ENCODE measurements around the gene CRTC1.
"Not testable (repeated sequence)": the region's sequence is repeated elsewhere in the genome, so short reads cannot be mapped to it uniquely, and the experiment has no call there.

The CRTC1 gene

DNA sequence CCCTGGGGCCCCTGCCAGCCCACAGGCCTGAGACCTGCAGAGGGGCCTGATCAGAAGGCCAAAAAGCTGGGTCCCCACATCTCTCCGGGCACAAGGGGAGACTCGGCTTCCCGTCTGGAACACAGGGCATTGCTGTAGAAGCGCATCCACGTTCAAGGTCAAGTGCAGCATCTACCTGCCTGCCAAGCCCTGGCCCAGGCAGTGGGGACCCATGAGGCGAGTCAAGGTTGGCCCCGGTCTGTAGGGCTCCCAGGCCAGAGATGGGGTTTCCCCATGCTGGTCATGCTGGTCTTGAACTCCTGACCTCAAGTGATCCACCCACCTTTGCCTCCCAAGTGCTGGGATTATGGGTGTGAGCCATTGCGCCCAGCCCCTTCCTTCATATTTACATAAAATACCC lies 121.2 kb downstream of the CRTC1 start:
- Histone ChIP-seq H3K27ac (replicated peaks; ENCODE audit: low read length) (no peak overlapping the region), H3K4ac (ENCODE audit: low read length) (no peak overlapping the region), H3K14ac (ENCODE audit: low read length) (no peak overlapping the region), H3K4me1 (ENCODE audit: control insufficient read depth in 2 of 2, insufficient read depth in 1 of 2, low read depth in 1 of 2, low read length in 2 of 2) (no peaks in the 10 kb centered on the region), H3K4me2 (ENCODE audit: insufficient read depth, low read length, poor library complexity, severe bottlenecking) (no peak overlapping the region), H2AFZ (ENCODE audit: low read length) (no peak overlapping the region), H2BK5ac (ENCODE audit: low read length) (no peak overlapping the region), H2BK15ac (ENCODE audit: low read length) (no peak overlapping the region), H3K18ac (ENCODE audit: low read length) (no peak overlapping the region), H2BK120ac (ENCODE audit: low read depth, low read length) (no peak overlapping the region), H2AK5ac (ENCODE audit: low read depth, low read length) (no peak overlapping the region), H3K23ac (ENCODE audit: low read depth, low read length, poor library complexity) (no peak overlapping the region), H3K36me3 (replicated peaks in 1 of 2; ENCODE audit: control insufficient read depth in 2 of 2, insufficient read depth in 2 of 2, low read length in 2 of 2) (no peaks in the 10 kb centered on the region), H3K9me3 (replicated peaks in 1 of 2; ENCODE audit: control insufficient read depth in 2 of 2, insufficient read depth in 1 of 2, low read depth in 1 of 2, low read length in 2 of 2) (peaks cover 0 to 2% of the 10 kb centered on the region in 2 donors), H3K9ac (ENCODE audit: low read depth, low read length, poor library complexity) (no peak overlapping the region), H4K8ac (ENCODE audit: low read depth, low read length) (no peak overlapping the region), H3K27me3 (ENCODE audit: control insufficient read depth in 3 of 3, insufficient read depth in 3 of 3, low read depth in 1 of 3, low read length in 3 of 3) (peaks cover 0 to 20% (median 10%) of the 10 kb centered on the region in 3 experiments), H3K4me3 (ENCODE audit: low read length in 2 of 2) (no peak overlapping the region), H2BK12ac (ENCODE audit: low read length) (no peak overlapping the region), H3K79me1 (ENCODE audit: low read depth, low read length) (no peaks in the 10 kb centered on the region), H4K91ac (ENCODE audit: low read depth, low read length, poor library complexity) (no peak overlapping the region)
- WGBS, 2 donors (ENCODE audit: extremely low coverage in 2 of 2, insufficient read length in 2 of 2, insufficient replicate concordance in 1 of 2) = no CpG with 5 or more reads among the region's 8 CpGs
- DNase-seq (ENCODE audit: low spot score) = no peak

DNA sequence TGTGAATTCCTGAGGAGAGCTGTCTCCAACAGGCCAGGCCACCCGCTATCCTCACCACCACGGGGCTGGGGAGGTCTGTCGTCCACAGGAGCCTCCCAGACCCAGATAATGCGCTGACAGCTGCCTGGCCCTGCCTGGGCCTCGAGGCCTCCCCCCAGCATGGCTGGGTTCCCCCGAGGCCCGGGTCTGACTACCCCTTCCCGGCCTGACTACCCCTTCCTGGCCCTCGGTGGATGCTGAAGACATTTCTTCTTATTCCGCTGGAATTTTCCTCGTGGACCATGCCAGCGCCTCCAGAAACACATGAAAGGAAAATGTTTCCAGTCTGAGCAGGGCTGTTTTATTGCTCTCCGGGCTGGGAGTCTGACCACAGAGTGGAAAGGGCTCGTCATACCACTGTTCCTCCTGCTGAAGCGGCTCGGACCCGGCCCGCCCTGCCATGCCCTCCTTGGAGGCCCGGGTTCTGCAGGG lies 124.4 kb downstream of the CRTC1 start:
- DNase-seq (ENCODE audit: low spot score) = no peak
- H3K79me1 ChIP-seq (ENCODE audit: low read depth, low read length) = no peaks in the 10 kb centered on the region
- H3K4me3 ChIP-seq (ENCODE audit: low read length in 2 of 2) = no peak overlapping the region
- no peak overlapping the region for H3K4ac ChIP-seq (ENCODE audit: low read length)
- no CpG with 5 or more reads among the region's 19 CpGs for WGBS, 2 donors (ENCODE audit: extremely low coverage in 2 of 2, insufficient read length in 2 of 2, insufficient replicate concordance in 1 of 2)
- H3K4me2 ChIP-seq (ENCODE audit: insufficient read depth, low read length, poor library complexity, severe bottlenecking) = no peak overlapping the region
- no peak overlapping the region for H4K91ac ChIP-seq (ENCODE audit: low read depth, low read length, poor library complexity)
- H3K9ac ChIP-seq (ENCODE audit: low read depth, low read length, poor library complexity) = no peak overlapping the region
- H3K18ac ChIP-seq (ENCODE audit: low read length) = peak overlapping the region; percentile 72
- H2BK5ac ChIP-seq (ENCODE audit: low read length) = no peak overlapping the region
- H3K36me3 ChIP-seq (replicated peaks in 1 of 2; ENCODE audit: control insufficient read depth in 2 of 2, insufficient read depth in 2 of 2, low read length in 2 of 2) = no peaks in the 10 kb centered on the region
- no peak overlapping the region for H4K8ac ChIP-seq (ENCODE audit: low read depth, low read length)
- H3K23ac ChIP-seq (ENCODE audit: low read depth, low read length, poor library complexity) = no peak overlapping the region
- H3K9me3 ChIP-seq (replicated peaks in 1 of 2; ENCODE audit: control insufficient read depth in 2 of 2, insufficient read depth in 1 of 2, low read depth in 1 of 2, low read length in 2 of 2) = no peaks in the 10 kb centered on the region
- no peak overlapping the region for H2AFZ ChIP-seq (ENCODE audit: low read length)
- no peak overlapping the region for H2BK15ac ChIP-seq (ENCODE audit: low read length)
- H3K27me3 ChIP-seq (ENCODE audit: control insufficient read depth in 3 of 3, insufficient read depth in 3 of 3, low read depth in 1 of 3, low read length in 3 of 3) = peaks cover 0 to 22% (median 0%) of the 10 kb centered on the region in 3 experiments
- no peak overlapping the region for H2BK12ac ChIP-seq (ENCODE audit: low read length)
- H2BK120ac ChIP-seq (ENCODE audit: low read depth, low read length) = no peak overlapping the region
- H3K27ac ChIP-seq (replicated peaks; ENCODE audit: low read length) = no peak overlapping the region
- H3K4me1 ChIP-seq (ENCODE audit: control insufficient read depth in 2 of 2, insufficient read depth in 1 of 2, low read depth in 1 of 2, low read length in 2 of 2) = no peaks in the 10 kb centered on the region
- H2AK5ac ChIP-seq (ENCODE audit: low read depth, low read length) = no peak overlapping the region
- H3K14ac ChIP-seq (ENCODE audit: low read length) = no peak overlapping the region

DNA sequence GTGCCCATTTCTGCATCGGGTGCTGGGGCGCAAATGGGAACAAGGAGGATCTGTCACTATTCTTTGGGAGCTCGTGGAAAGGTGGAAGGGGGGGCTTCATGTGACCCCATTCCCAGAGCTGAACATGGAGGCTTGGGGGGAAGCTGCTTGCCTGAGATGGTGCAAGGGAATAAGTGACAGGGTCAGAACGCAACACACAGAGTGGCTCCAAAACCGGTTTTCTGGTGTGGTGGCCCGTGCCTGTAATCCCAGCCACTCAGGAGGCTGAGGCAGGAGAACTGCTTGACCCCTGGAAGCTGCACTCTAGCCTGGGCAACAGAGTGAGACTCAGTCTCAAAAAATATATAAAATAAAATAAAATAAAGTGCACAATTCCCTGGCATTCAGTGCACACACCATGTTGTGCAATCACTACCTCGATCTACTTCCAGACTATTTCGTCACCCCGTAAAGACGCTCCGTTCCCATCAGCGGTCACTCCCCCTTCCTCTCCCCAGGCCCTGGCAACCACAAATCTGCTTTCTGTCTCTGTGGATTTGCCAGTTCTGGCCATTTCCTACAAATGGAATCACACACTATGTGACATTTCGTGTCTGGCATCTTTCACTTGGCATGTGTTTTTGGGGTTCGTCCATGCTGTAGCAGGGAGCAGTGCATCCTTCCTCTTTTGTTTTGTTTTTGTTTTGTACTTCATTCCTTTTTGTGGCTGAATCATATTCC lies 125.8 kb downstream of the CRTC1 start:
- Histone ChIP-seq H3K14ac (ENCODE audit: low read length) (no peak overlapping the region), H3K36me3 (replicated peaks in 1 of 2; ENCODE audit: control insufficient read depth in 2 of 2, insufficient read depth in 2 of 2, low read length in 2 of 2) (no peaks in the 10 kb centered on the region), H3K9me3 (replicated peaks in 1 of 2; ENCODE audit: control insufficient read depth in 2 of 2, insufficient read depth in 1 of 2, low read depth in 1 of 2, low read length in 2 of 2) (no peaks in the 10 kb centered on the region), H4K8ac (ENCODE audit: low read depth, low read length) (no peak overlapping the region), H4K91ac (ENCODE audit: low read depth, low read length, poor library complexity) (no peak overlapping the region), H3K27ac (replicated peaks; ENCODE audit: low read length) (no peak overlapping the region), H2AFZ (ENCODE audit: low read length) (no peak overlapping the region), H2AK5ac (ENCODE audit: low read depth, low read length) (no peak overlapping the region), H3K23ac (ENCODE audit: low read depth, low read length, poor library complexity) (no peak overlapping the region), H2BK15ac (ENCODE audit: low read length) (no peak overlapping the region), H3K18ac (ENCODE audit: low read length) (no peak overlapping the region), H3K4me1 (ENCODE audit: control insufficient read depth in 2 of 2, insufficient read depth in 1 of 2, low read depth in 1 of 2, low read length in 2 of 2) (no peaks in the 10 kb centered on the region), H3K4ac (ENCODE audit: low read length) (no peak overlapping the region), H2BK120ac (ENCODE audit: low read depth, low read length) (no peak overlapping the region), H3K79me1 (ENCODE audit: low read depth, low read length) (no peaks in the 10 kb centered on the region), H3K4me2 (ENCODE audit: insufficient read depth, low read length, poor library complexity, severe bottlenecking) (no peak overlapping the region), H3K4me3 (ENCODE audit: low read length in 2 of 2) (no peak overlapping the region), H2BK5ac (ENCODE audit: low read length) (no peak overlapping the region), H2BK12ac (ENCODE audit: low read length) (no peak overlapping the region), H3K27me3 (ENCODE audit: control insufficient read depth in 3 of 3, insufficient read depth in 3 of 3, low read depth in 1 of 3, low read length in 3 of 3) (peaks cover 0 to 31% (median 0%) of the 10 kb centered on the region in 3 experiments), H3K9ac (ENCODE audit: low read depth, low read length, poor library complexity) (peak overlapping the region; percentile 9)
- no peak for DNase-seq (ENCODE audit: low spot score)
- WGBS, 2 donors (ENCODE audit: extremely low coverage in 2 of 2, insufficient read length in 2 of 2, insufficient replicate concordance in 1 of 2) = no CpG with 5 or more reads among the region's 14 CpGs

DNA sequence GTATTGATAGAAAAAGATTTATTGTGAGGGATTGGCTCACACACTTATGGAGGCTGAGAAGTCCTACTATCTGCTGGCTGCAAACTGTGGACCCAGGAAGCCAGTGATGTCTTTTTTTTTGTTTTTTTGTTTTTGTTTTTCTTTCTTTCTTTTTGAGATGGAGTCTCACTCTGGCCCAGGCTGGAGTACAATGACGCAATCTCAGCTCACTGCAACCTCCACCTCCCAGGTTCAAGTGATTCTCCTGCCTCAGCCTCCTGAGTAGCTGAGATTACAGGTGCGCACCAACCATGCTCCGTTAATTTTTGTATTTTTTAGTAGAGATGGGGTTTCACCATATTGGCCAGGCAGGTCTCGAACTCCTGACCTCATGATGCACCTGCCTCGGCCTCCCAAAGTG lies 128.2 kb downstream of the CRTC1 start:
- H3K36me3 ChIP-seq (replicated peaks in 1 of 2; ENCODE audit: control insufficient read depth in 2 of 2, insufficient read depth in 2 of 2, low read length in 2 of 2); H3K27ac ChIP-seq (replicated peaks; ENCODE audit: low read length); H3K79me1 ChIP-seq (ENCODE audit: low read depth, low read length); H2BK12ac ChIP-seq (ENCODE audit: low read length); H2BK5ac ChIP-seq (ENCODE audit: low read length); H2BK15ac ChIP-seq (ENCODE audit: low read length); H3K9me3 ChIP-seq (replicated peaks in 1 of 2; ENCODE audit: control insufficient read depth in 2 of 2, insufficient read depth in 1 of 2, low read depth in 1 of 2, low read length in 2 of 2); H2BK120ac ChIP-seq (ENCODE audit: low read depth, low read length); H2AFZ ChIP-seq (ENCODE audit: low read length); H3K4me1 ChIP-seq (ENCODE audit: control insufficient read depth in 2 of 2, insufficient read depth in 1 of 2, low read depth in 1 of 2, low read length in 2 of 2); H3K18ac ChIP-seq (ENCODE audit: low read length); H3K4me3 ChIP-seq (ENCODE audit: low read length in 2 of 2); H3K4ac ChIP-seq (ENCODE audit: low read length); H3K4me2 ChIP-seq (ENCODE audit: insufficient read depth, low read length, poor library complexity, severe bottlenecking); H4K8ac ChIP-seq (ENCODE audit: low read depth, low read length); H4K91ac ChIP-seq (ENCODE audit: low read depth, low read length, poor library complexity); H3K14ac ChIP-seq (ENCODE audit: low read length); H3K9ac ChIP-seq (ENCODE audit: low read depth, low read length, poor library complexity); H2AK5ac ChIP-seq (ENCODE audit: low read depth, low read length); DNase-seq (ENCODE audit: low spot score); H3K23ac ChIP-seq (ENCODE audit: low read depth, low read length, poor library complexity): not testable (repeated sequence)
- peaks cover 0 to 36% (median 0%) of the 10 kb centered on the region in 3 experiments for H3K27me3 ChIP-seq (ENCODE audit: control insufficient read depth in 3 of 3, insufficient read depth in 3 of 3, low read depth in 1 of 3, low read length in 3 of 3)
- WGBS, 2 donors (ENCODE audit: extremely low coverage in 2 of 2, insufficient read length in 2 of 2, insufficient replicate concordance in 1 of 2) = no CpG with 5 or more reads among the region's 5 CpGs
